ENCODE results near the gene RNF222. TPM values are rescaled to one million over a fixed set of nuclear protein-coding genes. Genes with fewer than 3 reads are reported as not detected.
A peak's percentile ranks its signal among the peaks of the same experiment; 100 is the strongest.

RNF222 gene
- total RNA-seq, 1 experiment from 2014 or later = 0.79 TPM

DNA sequence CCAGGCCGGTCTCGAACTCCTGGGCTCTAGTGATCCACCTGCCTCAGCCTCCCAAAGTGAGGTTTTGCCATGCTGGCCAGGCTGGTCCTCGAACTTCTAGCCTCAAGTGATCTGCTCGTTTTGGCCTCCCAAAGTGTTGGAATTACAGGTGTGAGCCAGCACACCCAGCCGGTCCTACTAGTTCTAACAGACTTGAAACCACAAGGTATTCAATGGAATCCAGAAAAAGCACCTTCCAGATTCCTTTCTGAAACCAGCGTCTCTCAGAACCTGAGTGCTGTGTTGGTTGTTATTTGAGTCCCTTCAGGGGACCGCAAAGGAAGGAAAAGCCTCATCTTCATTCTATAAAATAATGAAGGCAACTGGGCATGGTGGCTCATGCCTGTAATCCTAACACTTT lies 25.2 kb downstream of the RNF222 start:
- Histone ChIP-seq H3K4me2 (no peak overlapping the region), H3K9me3 (ENCODE audit: insufficient read depth, low read depth) (no peaks in the 10 kb centered on the region), H3K27me3 (ENCODE audit: insufficient read depth, low read depth) (no peaks in the 10 kb centered on the region), H3F3A (ENCODE audit: insufficient read depth, low read depth) (peaks cover 22% of the 10 kb centered on the region), H3K36me3 (ENCODE audit: low read depth) (peaks cover 2% of the 10 kb centered on the region; the same call in 1 of the 2 replicates), H3K4me3 (no peak overlapping the region), H3K4me1 (replicated peaks; ENCODE audit: insufficient read depth) (0 out of 2 replicates have a peak, but pooled peaks cover 4% of the 10 kb centered on the region), H3K27ac (no peak overlapping the region), H3K79me2 (ENCODE audit: low read depth) (no peaks in the 10 kb centered on the region), H4K20me1 (ENCODE audit: insufficient read depth) (peaks cover 6% of the 10 kb centered on the region; the same call in 1 of the 2 replicates), H3K9me2 (ENCODE audit: insufficient read depth) (no peaks in the 10 kb centered on the region), H2AFZ (no peak overlapping the region)
- ChIA-PET CTCF (no interaction called here), POLR2A (ENCODE audit: unreplicated experiment) (no interaction called here)
- DNase-seq = peak; percentile 58 to 72
- no peak for TF ChIP-seq EZH2 (IDR thresholded peaks at IDR 0.05; ENCODE audit: low read depth)
- TF ChIP-seq, protein P1, sequence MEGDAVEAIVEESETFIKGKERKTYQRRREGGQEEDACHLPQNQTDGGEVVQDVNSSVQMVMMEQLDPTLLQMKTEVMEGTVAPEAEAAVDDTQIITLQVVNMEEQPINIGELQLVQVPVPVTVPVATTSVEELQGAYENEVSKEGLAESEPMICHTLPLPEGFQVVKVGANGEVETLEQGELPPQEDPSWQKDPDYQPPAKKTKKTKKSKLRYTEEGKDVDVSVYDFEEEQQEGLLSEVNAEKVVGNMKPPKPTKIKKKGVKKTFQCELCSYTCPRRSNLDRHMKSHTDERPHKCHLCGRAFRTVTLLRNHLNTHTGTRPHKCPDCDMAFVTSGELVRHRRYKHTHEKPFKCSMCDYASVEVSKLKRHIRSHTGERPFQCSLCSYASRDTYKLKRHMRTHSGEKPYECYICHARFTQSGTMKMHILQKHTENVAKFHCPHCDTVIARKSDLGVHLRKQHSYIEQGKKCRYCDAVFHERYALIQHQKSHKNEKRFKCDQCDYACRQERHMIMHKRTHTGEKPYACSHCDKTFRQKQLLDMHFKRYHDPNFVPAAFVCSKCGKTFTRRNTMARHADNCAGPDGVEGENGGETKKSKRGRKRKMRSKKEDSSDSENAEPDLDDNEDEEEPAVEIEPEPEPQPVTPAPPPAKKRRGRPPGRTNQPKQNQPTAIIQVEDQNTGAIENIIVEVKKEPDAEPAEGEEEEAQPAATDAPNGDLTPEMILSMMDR (conservative IDR thresholded peaks at IDR 0.05) = no peak
- no TSS peak for BruUV-seq (replicated peaks)
- intact Hi-C loops (cut with micrococcal nuclease; ENCODE audit: unreplicated experiment) = no loop called here

DNA sequence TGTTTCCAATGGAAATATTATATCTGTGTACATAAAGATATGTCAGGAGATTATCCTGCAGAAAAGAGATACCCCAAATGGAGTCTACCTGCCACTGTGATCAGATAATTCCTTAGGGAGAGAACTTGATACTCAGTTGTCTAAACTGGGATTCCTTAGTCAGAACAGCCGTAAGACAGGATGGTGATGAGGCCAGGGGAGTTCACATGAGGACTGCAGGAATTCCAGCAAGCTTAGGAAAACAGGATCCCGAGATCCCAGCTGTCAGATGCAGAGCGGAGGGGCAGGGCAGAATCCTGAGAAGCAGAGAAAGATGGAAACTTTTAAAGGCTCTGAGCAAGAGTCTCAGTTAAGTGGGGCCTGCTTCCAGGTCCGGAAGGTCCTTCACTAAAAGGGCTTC lies 25.8 kb downstream of the RNF222 start:
- DNase-seq = no peak

DNA sequence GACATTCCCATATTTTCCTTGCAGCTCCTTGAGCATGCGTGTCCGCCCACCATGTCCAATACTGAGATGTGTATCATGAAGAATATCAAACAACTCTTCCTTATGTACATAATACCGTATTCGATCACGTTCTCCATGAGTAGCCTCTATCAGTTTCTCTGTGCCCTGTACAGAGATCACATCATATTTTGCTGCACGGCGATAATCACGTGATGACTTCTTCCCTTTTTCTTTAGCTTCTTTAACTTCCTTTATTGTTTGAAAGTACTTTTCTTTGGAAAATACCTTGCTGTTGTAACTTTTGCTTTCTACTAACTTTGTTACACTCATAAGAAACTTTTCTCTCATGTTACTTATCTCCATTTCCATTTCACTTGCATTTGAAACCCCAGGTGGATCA lies 27.7 kb downstream of the RNF222 start:
- TF ChIP-seq EZH2 (IDR thresholded peaks at IDR 0.05; ENCODE audit: low read depth) = no peak
- TF ChIP-seq, protein P1 (conservative IDR thresholded peaks at IDR 0.05) = no peak
- no peaks in the 10 kb centered on the region for H3K27me3 ChIP-seq (ENCODE audit: insufficient read depth, low read depth)
- DNase-seq = no peak
- no peak overlapping the region for H3K27ac ChIP-seq
- H4K20me1 ChIP-seq (ENCODE audit: insufficient read depth) = no peaks in the 10 kb centered on the region
- no peaks in the 10 kb centered on the region for H3K36me3 ChIP-seq (ENCODE audit: low read depth)
- H3K79me2 ChIP-seq (ENCODE audit: low read depth) = no peaks in the 10 kb centered on the region
- BruUV-seq (replicated peaks) = no TSS peak
- no peak overlapping the region for H3K4me2 ChIP-seq
- CTCF ChIA-PET = no interaction called here
- H3K4me1 ChIP-seq (replicated peaks; ENCODE audit: insufficient read depth) = peaks cover 17% of the 10 kb centered on the region
- H2AFZ ChIP-seq = no peak overlapping the region
- POLR2A ChIA-PET (ENCODE audit: unreplicated experiment) = interaction anchor here (0.5 kb wide), 1 partner anchor 219 kb away, joined by 5 read pairs; no protein-coding TSS in a partner anchor
- H3K9me2 ChIP-seq (ENCODE audit: insufficient read depth) = no peaks in the 10 kb centered on the region
- H3F3A ChIP-seq (ENCODE audit: insufficient read depth, low read depth) = no peaks in the 10 kb centered on the region
- intact Hi-C loops (cut with micrococcal nuclease; ENCODE audit: unreplicated experiment) = no loop called here
- no peaks in the 10 kb centered on the region for H3K9me3 ChIP-seq (ENCODE audit: insufficient read depth, low read depth)
- H3K4me3 ChIP-seq = no peak overlapping the region

More for the DNA sequence above, 25.8 kb downstream of the RNF222 start:
- H3F3A ChIP-seq (ENCODE audit: insufficient read depth, low read depth) = peaks cover 16% of the 10 kb centered on the region
- no peak overlapping the region for H3K27ac ChIP-seq
- no peaks in the 10 kb centered on the region for H4K20me1 ChIP-seq (ENCODE audit: insufficient read depth)
- POLR2A ChIA-PET (ENCODE audit: unreplicated experiment) = no interaction called here
- H3K9me3 ChIP-seq (ENCODE audit: insufficient read depth, low read depth) = no peaks in the 10 kb centered on the region
- H3K4me2 ChIP-seq = no peak overlapping the region
- no TSS peak for BruUV-seq (replicated peaks)
- no peaks in the 10 kb centered on the region for H3K79me2 ChIP-seq (ENCODE audit: low read depth)
- intact Hi-C loops (cut with micrococcal nuclease; ENCODE audit: unreplicated experiment) = no loop called here
- CTCF ChIA-PET = no interaction called here
- H2AFZ ChIP-seq = no peak overlapping the region
- H3K36me3 ChIP-seq (ENCODE audit: low read depth) = no peaks in the 10 kb centered on the region
- no peak overlapping the region for H3K4me3 ChIP-seq
- no peaks in the 10 kb centered on the region for H3K27me3 ChIP-seq (ENCODE audit: insufficient read depth, low read depth)
- H3K9me2 ChIP-seq (ENCODE audit: insufficient read depth) = no peaks in the 10 kb centered on the region
- H3K4me1 ChIP-seq (replicated peaks; ENCODE audit: insufficient read depth) = 0 out of 2 replicates have a peak, but pooled peaks cover 4% of the 10 kb centered on the region
- no peak for TF ChIP-seq EZH2 (IDR thresholded peaks at IDR 0.05; ENCODE audit: low read depth)
- TF ChIP-seq, protein P1 (conservative IDR thresholded peaks at IDR 0.05) = no peak
